HepG2 (cell line): ENCODE results near the gene ANKRD2.

Experiments used
- CREB1 ChIP-seq, 2 experiments: fragments of 450-650 bp in 1 of 2; IDR thresholded peaks; 2 replicates each; pipeline ENCODE4 v1.6.1; 2016 to 2017; ENCODE audit warnings: control low read depth in 1 of 2, mild to moderate bottlenecking in 1 of 2, missing compliant biosample characterization in 1 of 2, missing genetic modification characterization in 1 of 2
- FOXM1 ChIP-seq: sonication (generic); formaldehyde crosslinking; IDR thresholded peaks from 2 replicates; pipeline ENCODE4 v1.5.0; 2020; ENCODE audit warnings: missing genetic modification reagents
- HDAC2 ChIP-seq: sonication (generic); formaldehyde crosslinking; IDR thresholded peaks from 2 replicates; pipeline ENCODE4 v1.4.0; 2020; ENCODE audit warnings: missing genetic modification reagents
- HMG20A ChIP-seq: IDR thresholded peaks from 2 replicates; pipeline ENCODE4 v1.6.1; 2016; ENCODE audit warnings: borderline replicate concordance
- NFRKB ChIP-seq: fragments of 450-650 bp; IDR thresholded peaks from 2 replicates; pipeline ENCODE4 v1.6.1; 2017
- NR2C2 ChIP-seq: sonication (generic); formaldehyde crosslinking; IDR thresholded peaks from 2 replicates; pipeline ENCODE4 v1.4.0; 2020; ENCODE audit warnings: missing genetic modification reagents, mild to moderate bottlenecking, moderate library complexity, borderline replicate concordance
- ZNF17 ChIP-seq: sonication (generic); formaldehyde crosslinking; IDR thresholded peaks from 2 replicates; pipeline ENCODE4 v1.5.0; 2020; ENCODE audit warnings: mild to moderate bottlenecking, missing genetic modification reagents
- ZNF232 ChIP-seq: sonication (generic); formaldehyde crosslinking; IDR thresholded peaks from 2 replicates; pipeline ENCODE4 v1.4.0; 2020; ENCODE audit warnings: missing genetic modification reagents, borderline replicate concordance
- ZNF850 ChIP-seq: sonication (generic); formaldehyde crosslinking; conservative IDR thresholded peaks from 2 replicates; pipeline ENCODE4 v1.9.0; 2021; ENCODE audit warnings: mild to moderate bottlenecking, missing genetic modification reagents
- ZNF879 ChIP-seq: sonication (generic); formaldehyde crosslinking; IDR thresholded peaks from 2 replicates; pipeline ENCODE4 v1.8.1; 2023; ENCODE audit warnings: missing genetic modification reagents
- ZSCAN29 ChIP-seq: sonication (generic); formaldehyde crosslinking; conservative IDR thresholded peaks from 2 replicates; pipeline ENCODE4 v1.4.0; 2020; ENCODE audit warnings: mild to moderate bottlenecking, missing genetic modification reagents
- TF ChIP-seq, protein P1 (sequence below): sonication (generic); formaldehyde crosslinking; IDR thresholded peaks from 2 replicates; pipeline ENCODE4 v1.4.0; 2020; ENCODE audit warnings: missing genetic modification reagents, borderline replicate concordance
- TF ChIP-seq, protein P2 (sequence below): sonication (generic); formaldehyde crosslinking; IDR thresholded peaks from 2 replicates; pipeline ENCODE4 v1.5.0; 2020; ENCODE audit warnings: mild to moderate bottlenecking, missing genetic modification reagents, moderate library complexity

DNA sequence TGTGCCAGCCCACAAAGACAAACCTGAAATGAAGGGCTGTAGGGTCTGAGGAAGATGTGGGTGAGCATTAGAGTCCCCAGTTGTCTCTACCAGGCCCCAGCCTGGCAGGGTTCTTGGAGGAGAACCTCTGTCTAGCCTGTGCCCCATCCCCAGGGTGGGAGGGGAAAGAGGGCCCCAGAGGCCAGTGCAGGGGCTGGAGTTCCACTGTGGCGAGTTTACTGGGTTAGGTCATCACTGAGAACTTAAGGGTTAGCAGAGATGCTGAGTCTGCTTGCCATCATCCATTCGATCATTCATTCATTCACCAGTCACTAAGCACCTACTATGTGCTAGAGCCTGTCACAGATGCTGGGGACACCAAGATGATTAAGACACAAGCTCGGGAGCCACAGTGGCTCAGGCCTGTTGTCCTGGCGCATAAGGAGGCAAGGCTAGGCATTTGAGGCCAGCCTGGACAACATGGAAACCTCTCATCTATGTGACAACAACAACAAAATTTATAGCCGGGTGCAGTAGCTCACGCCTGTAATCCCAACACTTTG lies 2.6 kb downstream of the ANKRD2 start:
- no peak for TF ChIP-seq ZNF232 (CRISPR knock-in tag)
- no peak for TF ChIP-seq ZNF850 (CRISPR knock-in tag)
- no peak for TF ChIP-seq ZNF879 (CRISPR knock-in tag)
- no peak for TF ChIP-seq FOXM1 (CRISPR knock-in tag)
- TF ChIP-seq CREB1 (IDR thresholded peaks at IDR 0.05): no peak
- no peak for TF ChIP-seq CREB1 (CRISPR knock-in tag; IDR thresholded peaks at IDR 0.05)
- TF ChIP-seq ZNF17 (CRISPR knock-in tag): no peak
- TF ChIP-seq HDAC2 (CRISPR knock-in tag): no peak
- TF ChIP-seq, protein P1, sequence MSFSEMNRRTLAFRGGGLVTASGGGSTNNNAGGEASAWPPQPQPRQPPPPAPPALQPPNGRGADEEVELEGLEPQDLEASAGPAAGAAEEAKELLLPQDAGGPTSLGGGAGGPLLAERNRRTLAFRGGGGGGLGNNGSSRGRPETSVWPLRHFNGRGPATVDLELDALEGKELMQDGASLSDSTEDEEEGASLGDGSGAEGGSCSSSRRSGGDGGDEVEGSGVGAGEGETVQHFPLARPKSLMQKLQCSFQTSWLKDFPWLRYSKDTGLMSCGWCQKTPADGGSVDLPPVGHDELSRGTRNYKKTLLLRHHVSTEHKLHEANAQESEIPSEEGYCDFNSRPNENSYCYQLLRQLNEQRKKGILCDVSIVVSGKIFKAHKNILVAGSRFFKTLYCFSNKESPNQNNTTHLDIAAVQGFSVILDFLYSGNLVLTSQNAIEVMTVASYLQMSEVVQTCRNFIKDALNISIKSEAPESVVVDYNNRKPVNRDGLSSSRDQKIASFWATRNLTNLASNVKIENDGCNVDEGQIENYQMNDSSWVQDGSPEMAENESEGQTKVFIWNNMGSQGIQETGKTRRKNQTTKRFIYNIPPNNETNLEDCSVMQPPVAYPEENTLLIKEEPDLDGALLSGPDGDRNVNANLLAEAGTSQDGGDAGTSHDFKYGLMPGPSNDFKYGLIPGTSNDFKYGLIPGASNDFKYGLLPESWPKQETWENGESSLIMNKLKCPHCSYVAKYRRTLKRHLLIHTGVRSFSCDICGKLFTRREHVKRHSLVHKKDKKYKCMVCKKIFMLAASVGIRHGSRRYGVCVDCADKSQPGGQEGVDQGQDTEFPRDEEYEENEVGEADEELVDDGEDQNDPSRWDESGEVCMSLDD (CRISPR knock-in tag): no peak
- TF ChIP-seq HMG20A (CRISPR knock-in tag): no peak
- TF ChIP-seq, protein P2, sequence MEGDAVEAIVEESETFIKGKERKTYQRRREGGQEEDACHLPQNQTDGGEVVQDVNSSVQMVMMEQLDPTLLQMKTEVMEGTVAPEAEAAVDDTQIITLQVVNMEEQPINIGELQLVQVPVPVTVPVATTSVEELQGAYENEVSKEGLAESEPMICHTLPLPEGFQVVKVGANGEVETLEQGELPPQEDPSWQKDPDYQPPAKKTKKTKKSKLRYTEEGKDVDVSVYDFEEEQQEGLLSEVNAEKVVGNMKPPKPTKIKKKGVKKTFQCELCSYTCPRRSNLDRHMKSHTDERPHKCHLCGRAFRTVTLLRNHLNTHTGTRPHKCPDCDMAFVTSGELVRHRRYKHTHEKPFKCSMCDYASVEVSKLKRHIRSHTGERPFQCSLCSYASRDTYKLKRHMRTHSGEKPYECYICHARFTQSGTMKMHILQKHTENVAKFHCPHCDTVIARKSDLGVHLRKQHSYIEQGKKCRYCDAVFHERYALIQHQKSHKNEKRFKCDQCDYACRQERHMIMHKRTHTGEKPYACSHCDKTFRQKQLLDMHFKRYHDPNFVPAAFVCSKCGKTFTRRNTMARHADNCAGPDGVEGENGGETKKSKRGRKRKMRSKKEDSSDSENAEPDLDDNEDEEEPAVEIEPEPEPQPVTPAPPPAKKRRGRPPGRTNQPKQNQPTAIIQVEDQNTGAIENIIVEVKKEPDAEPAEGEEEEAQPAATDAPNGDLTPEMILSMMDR: no peak
- TF ChIP-seq ZSCAN29 (CRISPR knock-in tag): no peak
- no peak for TF ChIP-seq NR2C2 (CRISPR knock-in tag)
- TF ChIP-seq NFRKB: no peak
